ENCODE results near the gene C10orf71. TPM values are rescaled to one million over a fixed set of nuclear protein-coding genes. Genes with fewer than 3 reads are reported as not detected.

The C10orf71 gene
- total and polyA plus RNA-seq, 2 experiments from 2014 or later = not detected

DNA sequence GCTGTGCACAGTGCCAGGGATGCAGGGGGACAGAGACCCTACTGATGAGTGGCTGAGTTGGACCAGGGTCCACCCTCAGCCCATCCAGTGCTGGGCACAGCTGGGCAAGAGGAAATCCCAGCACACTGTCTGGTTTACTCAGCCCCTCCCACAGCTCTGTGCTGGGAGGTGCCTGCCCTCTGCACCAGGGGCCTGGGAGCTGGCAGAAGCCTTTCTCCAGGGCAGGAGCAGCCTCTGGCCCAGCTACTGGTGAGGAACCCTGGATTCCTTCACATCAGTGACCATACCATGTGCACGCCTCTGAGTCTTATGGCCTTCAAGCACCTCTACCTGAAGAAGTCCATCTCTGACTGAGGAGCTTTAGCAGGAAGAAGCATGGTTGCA is 25.9 kb upstream of the C10orf71 start:
- Histone ChIP-seq H3K36me3 (replicated peaks; ENCODE audit: insufficient read depth, low read depth) (no peaks in the 10 kb centered on the region), H3K4me2 (no peak overlapping the region), H4K20me1 (ENCODE audit: insufficient read depth, poor library complexity, severe bottlenecking) (no peaks in the 10 kb centered on the region), H2AFZ (no peak overlapping the region), H3K79me2 (no peaks in the 10 kb centered on the region), H3K27me3 (no peaks in the 10 kb centered on the region), H3K4me1 (ENCODE audit: insufficient read depth) (no peaks in the 10 kb centered on the region), H3K9me2 (replicated peaks; ENCODE audit: insufficient read depth) (no peaks in the 10 kb centered on the region), H3K4me3 (no peak overlapping the region), H3K9me3 (ENCODE audit: low read depth) (no peaks in the 10 kb centered on the region), H3K27ac (no peak overlapping the region)
- WGBS (ENCODE audit: low lambda C conversion rate, missing lambda C conversion rate) = 92% methylated on average over 1 of the region's 1 CpG
- no peak for TF ChIP-seq EZH2 (IDR thresholded peaks at IDR 0.05; ENCODE audit: borderline replicate concordance)
- TF ChIP-seq, protein P1, sequence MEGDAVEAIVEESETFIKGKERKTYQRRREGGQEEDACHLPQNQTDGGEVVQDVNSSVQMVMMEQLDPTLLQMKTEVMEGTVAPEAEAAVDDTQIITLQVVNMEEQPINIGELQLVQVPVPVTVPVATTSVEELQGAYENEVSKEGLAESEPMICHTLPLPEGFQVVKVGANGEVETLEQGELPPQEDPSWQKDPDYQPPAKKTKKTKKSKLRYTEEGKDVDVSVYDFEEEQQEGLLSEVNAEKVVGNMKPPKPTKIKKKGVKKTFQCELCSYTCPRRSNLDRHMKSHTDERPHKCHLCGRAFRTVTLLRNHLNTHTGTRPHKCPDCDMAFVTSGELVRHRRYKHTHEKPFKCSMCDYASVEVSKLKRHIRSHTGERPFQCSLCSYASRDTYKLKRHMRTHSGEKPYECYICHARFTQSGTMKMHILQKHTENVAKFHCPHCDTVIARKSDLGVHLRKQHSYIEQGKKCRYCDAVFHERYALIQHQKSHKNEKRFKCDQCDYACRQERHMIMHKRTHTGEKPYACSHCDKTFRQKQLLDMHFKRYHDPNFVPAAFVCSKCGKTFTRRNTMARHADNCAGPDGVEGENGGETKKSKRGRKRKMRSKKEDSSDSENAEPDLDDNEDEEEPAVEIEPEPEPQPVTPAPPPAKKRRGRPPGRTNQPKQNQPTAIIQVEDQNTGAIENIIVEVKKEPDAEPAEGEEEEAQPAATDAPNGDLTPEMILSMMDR (IDR thresholded peaks at IDR 0.05; ENCODE audit: poor library complexity) = no peak
- DNase-seq (ENCODE audit: low spot score) = no peak

DNA sequence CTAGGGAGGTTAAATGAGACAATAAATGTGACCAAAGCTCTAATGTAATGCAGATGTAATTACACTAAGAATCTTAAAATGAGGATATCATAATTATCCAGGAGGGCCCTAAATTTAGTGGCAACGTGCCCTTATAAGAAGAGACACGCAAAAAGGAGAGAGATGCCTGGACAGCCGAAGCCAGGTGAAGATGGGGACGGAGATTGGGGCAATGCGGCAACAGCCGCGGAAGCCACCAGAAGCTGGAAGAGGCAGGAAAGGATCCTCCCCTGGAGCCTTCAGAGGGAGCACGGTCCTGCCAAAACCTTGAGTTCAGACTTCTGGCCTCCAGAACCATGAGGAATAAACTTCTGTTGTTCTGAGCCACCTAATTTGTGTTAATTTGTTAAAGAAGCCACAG is 25.3 kb upstream of the C10orf71 start:
- Histone ChIP-seq H3K4me3 (no peak overlapping the region), H3K27ac (no peak overlapping the region), H3K27me3 (peaks cover under 1% of the 10 kb centered on the region), H4K20me1 (ENCODE audit: insufficient read depth, poor library complexity, severe bottlenecking) (no peaks in the 10 kb centered on the region), H3K79me2 (no peaks in the 10 kb centered on the region), H3K4me1 (ENCODE audit: insufficient read depth) (no peaks in the 10 kb centered on the region), H3K9me2 (replicated peaks; ENCODE audit: insufficient read depth) (no peaks in the 10 kb centered on the region), H2AFZ (no peak overlapping the region), H3K9me3 (ENCODE audit: low read depth) (no peaks in the 10 kb centered on the region), H3K36me3 (replicated peaks; ENCODE audit: insufficient read depth, low read depth) (no peaks in the 10 kb centered on the region), H3K4me2 (no peak overlapping the region)
- TF ChIP-seq EZH2phosphoT487 (IDR thresholded peaks at IDR 0.05; ENCODE audit: low read depth, severe bottlenecking, unreplicated experiment) = no peak
- TF ChIP-seq, protein P1 (IDR thresholded peaks at IDR 0.05; ENCODE audit: poor library complexity) = no peak
- TF ChIP-seq EZH2 (IDR thresholded peaks at IDR 0.05; ENCODE audit: borderline replicate concordance) = no peak
- WGBS (ENCODE audit: low lambda C conversion rate, missing lambda C conversion rate) = 95% methylated on average over 8 of the region's 8 CpGs
- DNase-seq (ENCODE audit: low spot score) = no peak

DNA sequence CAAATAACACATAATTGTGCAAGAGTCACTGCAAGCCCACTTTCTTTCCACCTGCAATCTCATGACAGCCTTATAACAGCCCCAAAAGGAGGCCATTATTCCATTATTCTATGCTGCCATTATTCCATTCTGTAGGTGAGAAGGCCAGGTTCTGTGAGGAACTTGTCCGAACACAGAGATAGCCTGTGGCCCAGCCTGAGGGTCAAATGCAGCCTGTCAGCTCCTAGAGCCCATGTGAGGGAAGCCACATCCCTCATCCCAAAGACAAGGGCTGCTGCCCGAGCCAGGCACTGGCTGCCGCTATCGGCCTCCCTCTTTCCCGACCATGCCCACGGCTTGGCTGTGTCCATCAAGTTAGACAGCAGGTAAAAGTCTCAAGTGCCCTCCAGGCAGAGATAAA is 24.1 kb upstream of the C10orf71 start:
- Histone ChIP-seq H4K20me1 (ENCODE audit: insufficient read depth, poor library complexity, severe bottlenecking) (no peaks in the 10 kb centered on the region), H3K36me3 (replicated peaks; ENCODE audit: insufficient read depth, low read depth) (no peaks in the 10 kb centered on the region), H3K27me3 (peaks cover 5% of the 10 kb centered on the region), H3K4me3 (no peak overlapping the region), H3K27ac (no peak overlapping the region), H3K79me2 (no peaks in the 10 kb centered on the region), H3K9me2 (replicated peaks; ENCODE audit: insufficient read depth) (no peaks in the 10 kb centered on the region), H3K9me3 (ENCODE audit: low read depth) (no peaks in the 10 kb centered on the region), H2AFZ (no peak overlapping the region), H3K4me2 (no peak overlapping the region), H3K4me1 (ENCODE audit: insufficient read depth) (no peaks in the 10 kb centered on the region)
- no peak for DNase-seq (ENCODE audit: low spot score)
- no peak for TF ChIP-seq EZH2phosphoT487 (IDR thresholded peaks at IDR 0.05; ENCODE audit: low read depth, severe bottlenecking, unreplicated experiment)
- WGBS (ENCODE audit: low lambda C conversion rate, missing lambda C conversion rate) = 63% methylated on average over 6 of the region's 6 CpGs

DNA sequence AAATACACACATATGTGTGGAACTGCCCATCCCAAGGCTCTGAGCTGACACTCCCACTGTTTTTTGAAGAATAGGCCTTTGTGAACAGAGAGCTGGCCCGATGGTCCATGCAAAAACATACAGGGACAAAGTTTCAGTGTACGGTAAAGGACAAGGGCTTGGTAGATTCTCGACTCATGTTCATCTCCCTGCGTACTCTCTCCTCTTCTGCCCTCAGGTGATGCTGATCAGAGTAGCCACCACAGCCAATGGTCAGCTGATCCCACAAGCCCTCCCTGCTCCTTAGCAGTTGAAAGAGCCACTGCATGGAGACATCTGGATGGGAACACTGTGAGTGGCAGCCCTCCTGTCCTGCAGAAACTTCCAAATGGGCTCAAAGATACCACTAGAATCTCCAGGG is 23.1 kb upstream of the C10orf71 start:
- Histone ChIP-seq H3K27ac (no peak overlapping the region), H3K4me3 (no peak overlapping the region), H3K9me2 (replicated peaks; ENCODE audit: insufficient read depth) (no peaks in the 10 kb centered on the region), H3K4me1 (ENCODE audit: insufficient read depth) (no peaks in the 10 kb centered on the region), H3K79me2 (no peaks in the 10 kb centered on the region), H3K36me3 (replicated peaks; ENCODE audit: insufficient read depth, low read depth) (no peaks in the 10 kb centered on the region), H3K9me3 (ENCODE audit: low read depth) (no peaks in the 10 kb centered on the region), H3K4me2 (no peak overlapping the region), H4K20me1 (ENCODE audit: insufficient read depth, poor library complexity, severe bottlenecking) (no peaks in the 10 kb centered on the region), H2AFZ (no peak overlapping the region), H3K27me3 (peaks cover 9% of the 10 kb centered on the region)
- TF ChIP-seq EZH2phosphoT487 (IDR thresholded peaks at IDR 0.05; ENCODE audit: low read depth, severe bottlenecking, unreplicated experiment) = no peak
- no peak for TF ChIP-seq EZH2 (IDR thresholded peaks at IDR 0.05; ENCODE audit: borderline replicate concordance)
- TF ChIP-seq, protein P1 (IDR thresholded peaks at IDR 0.05; ENCODE audit: poor library complexity) = no peak
- DNase-seq (ENCODE audit: low spot score) = no peak
- 96% methylated on average over 4 of the region's 4 CpGs for WGBS (ENCODE audit: low lambda C conversion rate, missing lambda C conversion rate)
